Measurements from ENCODE around the gene TREML4. TPM values are rescaled to one million over a fixed set of nuclear protein-coding genes. Genes with fewer than 3 reads are reported as not detected.

The TREML4 gene
- total RNA-seq, 1 experiment from 2014 or later = not detected

- 0 out of 2 replicates have a peak, but pooled peaks cover 5% of the 10 kb centered on the region for H3K27me3 ChIP-seq (ENCODE audit: insufficient read depth, low read length)
- H3K9me3 ChIP-seq (ENCODE audit: control insufficient read depth in 1 of 2, insufficient read depth in 1 of 2, low read depth in 1 of 2, low read length in 2 of 2) = no peaks in the 10 kb centered on the region
- no peak overlapping the region for H2AFZ ChIP-seq (ENCODE audit: low read depth, low read length, poor library complexity, severe bottlenecking)
- no peak overlapping the region for H3K4me3 ChIP-seq (replicated peaks in 1 of 2; ENCODE audit: low read depth in 1 of 2, low read length in 2 of 2)
- DNase-seq (ENCODE audit: low read depth, low spot score) (no peak), ATAC-seq (no peak)
- H4K20me1 ChIP-seq (ENCODE audit: insufficient read depth) = no peaks in the 10 kb centered on the region
- H3K79me2 ChIP-seq (ENCODE audit: insufficient read depth, low read length) = no peaks in the 10 kb centered on the region
- ChIA-PET CTCF (no interaction called here), RAD21 (ENCODE audit: low non-redundant PET in 1 of 2, low total read pairs in 2 of 2, uncharacterized antibody in 2 of 2, unreplicated experiment in 2 of 2) (no interaction called here), POLR2A (no interaction called here)
- no peak overlapping the region for H3K27ac ChIP-seq (ENCODE audit: low read depth, low read length)
- TF ChIP-seq ZBTB33 (IDR thresholded peaks at IDR 0.05; ENCODE audit: extremely low read depth, insufficient replicate concordance, low read length) (no peak), ZFX (IDR thresholded peaks at IDR 0.05) (no peak), EZH2phosphoT487 (IDR thresholded peaks at IDR 0.05; ENCODE audit: borderline replicate concordance) (no peak), POLR2A (IDR thresholded peaks at IDR 0.05; ENCODE audit: borderline replicate concordance, extremely low read depth, insufficient read depth, insufficient read length) (no peak), RAD21 (IDR thresholded peaks at IDR 0.05; ENCODE audit: low read depth) (no peak), SIN3A (IDR thresholded peaks at IDR 0.05; ENCODE audit: low read depth) (no peak), ZNF274 (IDR thresholded peaks at IDR 0.05; ENCODE audit: low read depth, low read length) (no peak), SP1 (IDR thresholded peaks at IDR 0.05; ENCODE audit: low read depth) (no peak), EZH2 (IDR thresholded peaks at IDR 0.05) (no peak), JUND (IDR thresholded peaks at IDR 0.05) (no peak), ATF3 (IDR thresholded peaks at IDR 0.05) (no peak), CBX3 (IDR thresholded peaks at IDR 0.05; ENCODE audit: low read depth) (no peak), SRF (IDR thresholded peaks at IDR 0.05; ENCODE audit: low read depth) (no peak), CTCF (IDR thresholded peaks at IDR 0.05 in 2 of 3, conservative IDR thresholded peaks at IDR 0.05 in 1 of 3; ENCODE audit: borderline replicate concordance in 1 of 3, insufficient read depth in 1 of 3, low read depth in 2 of 3, low read length in 2 of 3) (no peak), YY1 (IDR thresholded peaks at IDR 0.05; ENCODE audit: extremely low read depth, insufficient replicate concordance, low read depth, low read length) (no peak), ELF1 (IDR thresholded peaks at IDR 0.05; ENCODE audit: borderline replicate concordance, low read depth) (no peak)
- H3K36me3 ChIP-seq (ENCODE audit: control insufficient read depth in 1 of 2, insufficient read depth in 2 of 2, low read length in 2 of 2) = no peaks in the 10 kb centered on the region
- H3K9ac ChIP-seq (ENCODE audit: low read length) = no peak overlapping the region
- no peak overlapping the region for H3K4me2 ChIP-seq (ENCODE audit: low read length)
- intact Hi-C loops (cut with micrococcal nuclease) = no loop called here
- BruUV-seq (replicated peaks) = no TSS peak
- no peaks in the 10 kb centered on the region for H3K9me2 ChIP-seq (ENCODE audit: insufficient read depth)
- no peaks in the 10 kb centered on the region for H3K4me1 ChIP-seq (ENCODE audit: control insufficient read depth in 1 of 2, insufficient read depth in 2 of 2, low read length in 2 of 2)
These were observed 19.6 kb upstream of the TREML4 start for GRCh38 chr6:41208439-41209106.
